GM04503 (cell line): ENCODE measurements around the gene ALAD.

Experiments
- DNase-seq: peaks from one replicate; pipeline ENCODE4 v3.0.0-alpha.2; 2012; ENCODE audit warnings: low read depth

Gene ALAD

GRCh38 chr9:113349066-113349444 lies 52.0 kb downstream of the ALAD start:
- DNase-seq, result no peak

GRCh38 chr9:113348437-113348836 lies 52.6 kb downstream of the ALAD start:
- DNase-seq, result no peak

- DNase-seq, result no peak
Measured at GRCh38 chr9:113345671-113346070, 55.4 kb downstream of the ALAD start.

GRCh38 chr9:113345190-113345589 lies 55.9 kb downstream of the ALAD start:
- no peak for DNase-seq

- DNase-seq, result peak; percentile 56
Measured at GRCh38 chr9:113343732-113344231, 57.3 kb downstream of the ALAD start.

GRCh38 chr9:113341712-113342410 lies 59.2 kb downstream of the ALAD start:
- no peak for DNase-seq

GRCh38 chr9:113340011-113340699 lies 60.9 kb downstream of the ALAD start, which contains the start of gene WDR31:
WDR31 (minus strand) TSS chr9:113340275; CDS start chr9:113332022, 8,253 bp downstream.
- peak; percentile 47 for DNase-seq

- DNase-seq, result no peak
Measured at GRCh38 chr9:113337714-113338113, 63.4 kb downstream of the ALAD start.
